UCSD-AML1 (cell line): ENCODE data around the gene PPP2R2C.

Experiments used
- DNase-seq: peaks from one replicate; lab custom pipeline; 2025; ENCODE audit not compliant: unreplicated experiment; lab: John Stamatoyannopoulos, UW

PPP2R2C gene

GRCh38 chr4:6291784-6292297, 180.6 kb downstream of the PPP2R2C start:
- no peak for DNase-seq

DNA sequence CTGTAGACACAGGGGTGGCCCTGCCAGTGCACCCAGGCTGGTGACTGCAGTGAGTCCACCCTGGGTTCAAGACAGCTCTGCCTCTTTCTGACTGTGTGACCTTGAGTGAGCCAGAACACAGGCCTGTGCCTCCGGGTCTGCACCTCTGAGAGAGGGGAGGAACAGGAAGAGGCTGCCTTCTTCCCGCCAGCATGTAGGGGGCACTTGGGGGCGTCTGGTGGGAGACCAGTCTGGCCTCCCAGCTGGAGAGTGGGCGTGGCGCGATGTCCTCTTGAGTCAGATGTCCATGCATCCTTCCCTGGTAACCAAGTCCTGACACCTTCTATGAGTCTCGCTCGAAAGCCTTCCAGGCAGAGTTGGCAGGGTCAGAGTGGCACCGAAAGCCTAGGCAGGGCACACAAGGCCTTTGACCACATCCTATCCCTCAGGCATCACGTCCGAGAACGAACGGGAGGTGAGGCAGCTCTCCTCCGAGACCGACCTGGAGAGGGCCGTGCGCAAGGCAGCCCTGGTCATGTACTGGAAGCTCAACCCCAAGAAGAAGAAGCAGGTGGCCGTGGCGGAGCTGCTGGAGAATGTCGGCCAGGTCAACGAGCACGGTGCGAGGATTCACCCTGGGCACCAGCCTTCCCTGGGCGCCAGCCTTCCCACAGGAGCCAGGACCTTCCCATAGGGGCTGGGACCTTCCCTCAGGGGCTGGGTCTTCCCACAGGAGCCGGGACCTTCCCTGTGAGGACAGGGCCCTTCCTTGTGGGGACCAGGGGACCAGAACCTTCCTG, 181.5 kb downstream of the PPP2R2C start:
- no peak for DNase-seq

DNA sequence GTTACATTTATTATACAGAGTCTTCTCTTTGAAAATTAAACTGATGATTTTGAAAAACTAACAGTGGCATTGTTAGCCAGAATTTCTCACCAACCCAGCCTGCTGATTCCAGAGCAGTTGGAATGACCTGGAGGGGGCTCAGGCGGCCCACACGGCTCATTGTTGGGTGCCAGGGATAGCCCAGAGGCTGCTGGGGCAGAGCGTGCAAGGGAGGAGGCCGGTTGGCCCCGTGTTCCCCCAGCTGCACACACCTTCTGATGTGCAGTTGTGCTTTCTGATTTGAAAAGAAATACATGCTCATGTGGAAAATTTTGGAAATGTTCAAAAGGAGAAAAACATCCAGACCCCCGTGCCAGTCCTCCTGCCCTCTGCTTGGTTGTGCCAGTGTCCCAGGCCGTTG, 182.2 kb downstream of the PPP2R2C start:
- no peak for DNase-seq

GRCh38 chr4:6288871-6289270, 183.5 kb downstream of the PPP2R2C start:
- no peak for DNase-seq

DNA sequence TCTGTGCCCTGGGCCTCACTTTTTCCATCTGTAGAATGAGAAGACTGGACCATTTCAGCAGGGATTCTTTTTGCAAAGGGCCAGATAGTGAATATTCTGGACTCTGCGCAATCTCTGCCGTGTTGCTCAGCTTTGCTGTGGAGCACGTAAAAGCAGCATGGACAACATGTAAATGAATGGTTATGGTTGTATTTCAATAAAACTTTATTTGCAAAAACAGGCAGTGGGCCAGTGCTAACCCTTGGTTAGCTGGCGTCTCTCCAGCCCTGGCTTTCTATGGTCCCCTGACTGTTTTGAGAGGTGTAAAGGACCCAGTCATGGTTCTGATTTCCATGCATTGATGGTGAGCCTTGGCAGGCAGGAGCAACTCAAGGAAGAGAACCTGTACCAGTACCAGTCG, 184.1 kb downstream of the PPP2R2C start:
- DNase-seq = no peak

DNA sequence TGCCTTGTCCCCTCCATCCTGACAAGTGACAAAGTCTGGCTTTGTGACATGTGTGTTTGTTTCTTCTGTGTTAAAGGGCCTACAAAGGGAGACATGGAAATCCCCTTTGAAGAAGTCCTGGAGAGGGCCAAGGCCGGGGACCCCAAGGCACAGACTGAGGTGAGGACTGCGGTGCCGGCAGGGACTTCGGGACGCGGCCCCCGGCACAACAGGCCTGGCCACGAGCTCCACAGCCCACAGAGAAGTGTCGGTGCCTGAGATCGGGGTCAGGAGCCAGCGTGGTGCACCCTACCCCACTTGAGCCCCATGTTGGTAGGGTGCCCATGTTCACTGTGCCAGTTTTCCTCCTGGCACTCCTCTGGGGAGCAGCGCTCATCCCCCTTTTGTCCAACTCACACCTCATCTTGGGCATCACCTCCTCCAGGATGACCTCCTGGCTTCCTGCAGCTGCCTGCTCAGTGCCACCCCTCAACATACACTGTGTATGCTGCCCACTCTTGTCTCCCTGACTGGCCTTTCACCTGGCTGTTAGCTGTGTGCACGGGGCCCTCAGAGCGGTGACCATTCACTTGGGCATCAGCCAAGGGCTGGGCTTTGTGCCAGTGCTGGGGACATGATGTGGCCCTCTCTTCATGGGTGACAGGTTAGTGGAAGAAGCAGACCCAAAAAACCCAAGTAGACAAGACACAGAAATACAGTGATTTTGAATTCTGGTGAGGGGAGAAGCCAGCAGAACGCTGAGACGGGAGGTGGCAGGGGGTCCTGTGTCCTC, 185.2 kb downstream of the PPP2R2C start:
- no peak for DNase-seq

DNA sequence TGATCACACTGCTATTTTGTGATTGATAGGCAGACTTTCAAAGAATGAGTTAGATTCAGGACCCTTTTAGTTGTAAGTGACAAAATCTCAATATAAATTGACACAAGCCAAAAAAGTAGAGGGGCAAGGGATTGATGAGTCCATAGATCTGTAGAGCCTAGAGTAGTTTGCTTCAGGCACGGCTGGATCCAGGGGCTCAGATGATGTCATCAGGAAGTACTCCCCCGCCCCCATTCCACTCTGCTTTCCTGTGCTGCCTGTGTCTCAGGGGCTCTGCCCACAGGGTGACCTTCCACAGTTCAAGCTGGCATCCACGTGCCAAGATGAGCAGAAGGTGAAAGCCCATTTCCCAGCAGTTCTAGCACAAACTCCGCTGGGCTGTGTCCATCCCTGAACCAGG, 189.1 kb downstream of the PPP2R2C start:
- no peak for DNase-seq

DNA sequence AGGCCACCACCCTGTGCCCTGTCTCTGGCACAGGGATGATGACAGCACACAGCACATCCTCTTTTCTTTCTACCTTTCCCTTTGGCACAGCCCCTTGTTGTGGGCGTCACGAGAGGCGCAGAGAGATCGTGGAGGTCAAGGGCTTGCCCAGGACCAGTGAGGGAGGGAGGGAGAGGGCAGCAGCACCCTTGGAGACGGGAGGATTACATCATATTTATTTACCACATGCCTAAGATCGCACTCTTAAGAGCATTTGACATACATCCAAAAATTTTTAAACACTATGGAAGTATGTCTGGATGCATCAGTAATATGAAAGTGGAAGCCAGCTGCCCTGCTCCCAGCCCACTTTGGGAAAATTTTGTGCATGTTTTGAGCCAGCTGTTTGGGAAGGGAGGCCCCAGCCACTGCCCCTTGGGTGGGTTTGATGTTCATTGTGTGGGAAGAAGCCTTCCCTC, 190.1 kb downstream of the PPP2R2C start:
- DNase-seq = no peak

DNA sequence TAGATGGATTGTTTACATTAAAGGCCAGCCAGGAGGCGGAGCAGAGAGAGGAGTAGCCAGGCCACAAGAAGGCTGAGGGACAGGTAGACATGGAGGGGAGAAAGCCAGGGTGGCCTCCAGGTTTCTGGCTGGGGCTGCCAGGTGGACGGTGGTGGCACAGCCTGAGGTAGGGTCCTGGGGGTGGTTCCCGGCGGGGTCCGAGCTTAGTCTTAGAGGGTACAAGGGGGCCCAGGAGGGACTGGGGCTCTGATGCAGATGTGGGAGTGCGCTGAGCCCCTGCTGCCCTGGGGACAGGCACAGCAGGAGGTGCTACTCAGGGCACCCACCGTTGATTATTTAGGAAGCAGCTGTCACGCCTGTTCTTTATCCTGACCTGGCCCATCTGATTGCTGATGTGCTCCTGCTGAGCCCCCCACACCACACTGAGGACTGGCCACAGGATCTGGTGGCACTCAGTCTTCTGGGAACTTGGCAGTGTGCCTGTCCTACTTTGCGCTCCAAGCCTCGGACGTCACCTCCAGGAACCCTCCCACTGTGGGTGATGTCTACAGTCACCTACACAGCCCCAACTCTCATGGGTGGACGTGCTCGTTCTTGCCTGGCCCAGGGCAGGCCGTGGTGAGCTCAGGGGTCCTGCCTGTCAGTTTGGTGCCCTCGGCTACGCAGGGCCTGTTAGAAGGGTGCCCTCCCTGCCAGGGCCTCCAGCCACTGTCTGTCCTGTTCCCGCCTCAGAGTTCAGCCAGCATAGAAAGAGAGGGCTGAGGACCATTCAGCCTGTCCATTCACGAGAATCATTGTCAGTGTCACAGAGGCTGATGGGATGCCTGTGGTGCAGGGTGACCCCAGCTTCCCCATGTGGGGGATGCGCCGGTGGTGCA, 190.7 kb downstream of the PPP2R2C start:
- DNase-seq = no peak

- DNase-seq = no peak
Observed at GRCh38 chr4:6280365-6280996, 191.9 kb downstream of the PPP2R2C start.

DNA sequence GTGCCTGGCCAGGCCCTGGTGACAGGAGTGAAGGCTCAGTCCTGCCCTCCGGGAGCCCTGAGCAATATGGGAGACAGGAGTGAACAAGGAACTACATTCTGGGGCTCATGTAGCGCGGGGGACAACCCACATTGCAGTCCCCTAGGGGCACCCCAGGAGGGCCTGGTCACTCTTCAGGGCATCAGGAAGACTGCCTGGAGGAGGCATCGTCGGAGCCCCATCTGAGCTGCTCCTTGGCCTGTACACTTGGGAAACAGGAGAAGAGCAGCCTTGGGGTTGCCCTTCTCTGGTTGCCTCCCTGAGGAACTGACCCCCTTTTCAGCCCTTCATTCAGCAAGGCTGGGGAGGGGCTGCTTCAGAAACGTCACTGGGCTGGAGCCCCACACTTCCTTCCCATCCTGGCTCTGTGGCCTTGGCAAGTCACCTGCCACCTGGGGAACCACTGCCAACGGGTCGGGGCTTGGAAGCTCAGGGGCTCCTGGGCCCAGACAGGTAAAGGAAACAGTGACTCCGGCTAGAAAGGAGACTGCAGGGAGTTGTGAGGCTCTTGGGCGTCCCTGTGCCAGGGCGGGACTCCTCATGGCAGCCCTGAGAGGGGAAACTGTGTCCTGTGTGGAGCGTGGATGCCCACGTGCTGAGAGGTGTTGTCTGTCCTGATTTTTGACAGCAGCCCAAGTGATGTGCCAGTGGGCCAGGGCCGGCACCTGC, 192.7 kb downstream of the PPP2R2C start:
- no peak for DNase-seq

- DNase-seq = peak; percentile 70
Observed at GRCh38 chr4:6278801-6279197, 193.6 kb downstream of the PPP2R2C start.

- DNase-seq = no peak
Observed at GRCh38 chr4:6277935-6278800, 194.2 kb downstream of the PPP2R2C start.

GRCh38 chr4:6277139-6277802, 195.1 kb downstream of the PPP2R2C start:
- DNase-seq = no peak

DNA sequence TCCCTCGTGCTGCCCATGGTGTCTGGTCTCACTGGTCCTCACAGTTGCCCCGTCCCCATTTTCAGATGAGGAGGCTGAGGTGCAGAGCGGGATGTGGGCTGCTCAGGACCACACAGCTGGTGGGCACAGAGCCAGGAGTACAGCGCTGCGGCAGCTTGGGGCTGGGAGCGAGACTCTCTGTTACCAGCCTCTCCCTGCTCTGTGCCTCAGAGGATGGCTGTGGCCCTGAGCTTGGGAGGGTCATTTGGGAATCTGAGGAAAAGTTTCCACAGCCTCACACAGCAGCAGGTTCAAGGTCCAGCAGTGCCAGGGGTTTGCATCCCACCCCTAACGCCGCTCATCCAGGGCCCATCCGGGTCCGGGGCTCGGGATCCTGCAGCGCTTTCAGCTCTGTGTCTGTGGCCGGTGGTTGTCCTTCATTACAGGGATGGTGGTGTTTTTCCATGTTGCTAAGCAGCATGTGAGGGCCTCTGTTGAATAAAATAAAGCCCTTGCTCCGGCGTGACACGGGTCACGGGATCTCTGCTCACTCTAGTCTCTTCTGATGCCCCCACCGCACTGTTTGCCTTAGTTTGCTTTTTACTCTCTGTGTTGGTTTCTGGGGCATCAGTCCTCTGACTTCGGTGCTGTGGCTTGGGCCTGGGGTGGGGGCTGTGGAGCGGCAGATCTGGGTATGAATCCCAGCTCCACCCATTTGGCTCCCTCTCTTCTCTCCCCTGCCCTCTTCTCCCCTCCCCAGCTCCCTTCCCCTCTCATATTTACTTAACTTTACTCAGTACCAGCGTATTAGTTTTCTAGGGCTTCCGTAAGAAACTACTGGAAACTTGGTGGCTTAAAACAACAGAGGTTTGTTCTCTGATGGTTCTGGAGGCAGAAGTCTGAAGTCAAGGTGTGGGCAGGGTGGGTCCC, 196.3 kb downstream of the PPP2R2C start:
- no peak for DNase-seq

DNA sequence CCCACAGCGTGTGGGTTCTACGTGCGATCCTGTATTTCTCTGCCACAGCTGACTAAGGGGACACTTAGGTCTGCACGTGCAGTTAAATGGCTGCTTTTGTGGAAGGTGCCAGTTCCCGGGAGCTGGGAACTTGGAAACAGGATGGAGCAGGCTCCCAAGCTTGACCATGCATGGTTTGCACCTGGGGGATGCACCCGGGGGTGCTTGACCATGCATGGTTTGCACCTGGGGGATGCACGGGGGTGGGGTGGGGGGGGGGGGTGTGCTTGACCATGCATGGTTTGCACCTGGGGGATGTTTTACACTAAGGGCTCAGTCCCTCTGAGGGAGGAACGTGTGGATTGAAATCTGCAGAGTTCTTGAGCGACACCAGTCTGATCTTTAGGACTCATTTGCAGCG, 197.1 kb downstream of the PPP2R2C start:
- no peak for DNase-seq

DNA sequence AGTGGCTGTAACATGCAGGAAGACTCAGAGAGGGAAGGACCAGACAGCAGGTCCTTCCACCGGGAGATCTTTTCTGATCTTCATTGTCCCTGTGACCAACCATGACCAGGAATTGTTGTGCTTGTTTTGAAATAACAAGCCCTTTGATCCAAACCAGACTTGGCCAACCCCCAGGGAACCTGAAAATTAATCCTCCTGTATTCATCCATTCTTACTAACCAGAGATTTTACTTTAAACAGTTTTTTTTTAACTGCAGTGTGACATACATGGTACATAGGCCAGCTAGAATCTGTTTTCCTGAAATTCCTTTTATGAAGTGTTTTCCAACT, 198.8 kb downstream of the PPP2R2C start:
- no peak for DNase-seq
